IMR-90 (cell line): ENCODE measurements around the gene LDLRAD4. TPM values are rescaled to one million over a fixed set of nuclear protein-coding genes. Genes with fewer than 3 reads are reported as not detected.

ENCODE experiments used
- ATAC-seq: fragments of 200-7000 bp; cut with Tn5 transposase; 2 replicates; pipeline ENCODE4 v1.9.1; 2020; ENCODE audit warnings: low read depth, mild to moderate bottlenecking, moderate library complexity
- BruUV-seq: library from RNA; stranded (reverse); fragments of 400-500 nt; replicated peaks from 2 replicates; lab custom pipeline; 2021; lab: Mats Ljungman, UMichigan
- CTCF ChIA-PET: fragments of 300-600 bp; formaldehyde crosslinking; extraction: SDS; loops from one replicate; lab custom pipeline; 2021; ENCODE audit warnings: antibody characterized with exemption; lab: Yijun Ruan, JAX
- POLR2A ChIA-PET: fragments of 300-600 bp; sonication (Branson Sonifier 250); formaldehyde crosslinking; loops from one replicate; lab custom pipeline; 2022; ENCODE audit warnings: antibody characterized with exemption; ENCODE audit not compliant: unreplicated experiment; lab: Charles Lee
- DNase-seq: peaks from one replicate; pipeline ENCODE4 v3.0.0; 2013
- H2AFZ ChIP-seq: replicated peaks from 2 replicates; pipeline ENCODE3; 2013; ENCODE audit warnings: low read length, mild to moderate bottlenecking; ENCODE audit not compliant: poor library complexity
- H2AK5ac ChIP-seq: 2 replicates; pipeline ENCODE4 v1.6.1; 2013; ENCODE audit warnings: low read depth, low read length, inconsistent platforms
- H2AK9ac ChIP-seq: replicated peaks from 2 replicates; pipeline ENCODE3; 2013; ENCODE audit warnings: mild to moderate bottlenecking, low read depth, low read length, moderate library complexity; ENCODE audit not compliant: poor library complexity
- H2BK120ac ChIP-seq: 2 replicates; pipeline ENCODE4 v1.6.1; 2013; ENCODE audit warnings: low read depth, low read length, inconsistent platforms
- H2BK15ac ChIP-seq: 3 replicates; pipeline ENCODE4 v1.6.1; 2013; ENCODE audit warnings: low read depth, low read length, inconsistent platforms
- H2BK20ac ChIP-seq: 2 replicates; pipeline ENCODE4 v1.6.1; 2013; ENCODE audit warnings: low read depth, mild to moderate bottlenecking, inconsistent platforms, low read length, moderate library complexity
- H2BK5ac ChIP-seq: 2 replicates; pipeline ENCODE4 v1.6.1; 2013; ENCODE audit warnings: mild to moderate bottlenecking, low read depth, low read length, inconsistent platforms; ENCODE audit not compliant: poor library complexity, severe bottlenecking
- H3K14ac ChIP-seq: replicated peaks from 2 replicates; pipeline ENCODE4 v1.6.1; 2013; ENCODE audit warnings: low read depth, low read length, inconsistent platforms
- H3K18ac ChIP-seq: 2 replicates; pipeline ENCODE4 v1.6.1; 2013; ENCODE audit warnings: low read depth, low read length, control low read depth
- H3K23ac ChIP-seq: 2 replicates; pipeline ENCODE4 v1.6.1; 2013; ENCODE audit warnings: low read depth, low read length, inconsistent platforms
- H3K27ac ChIP-seq: 2 replicates; pipeline ENCODE4 v1.5.1; 2013; ENCODE audit warnings: mild to moderate bottlenecking, control low read depth, low read length; ENCODE audit not compliant: insufficient read depth
- H3K27me3 ChIP-seq: 2 replicates; pipeline ENCODE4 v1.6.1; 2013; ENCODE audit warnings: low read length; ENCODE audit not compliant: control insufficient read depth, insufficient read depth
- H3K36me3 ChIP-seq: 2 replicates; pipeline ENCODE4 v1.6.1; 2013; ENCODE audit warnings: low read length, mixed read lengths; ENCODE audit not compliant: control insufficient read depth, insufficient read depth
- H3K4ac ChIP-seq: 2 replicates; pipeline ENCODE4 v1.6.1; 2013; ENCODE audit warnings: low read depth, low read length, inconsistent platforms
- H3K4me1 ChIP-seq: 2 replicates; pipeline ENCODE4 v1.6.1; 2013; ENCODE audit warnings: low read length, mixed read lengths; ENCODE audit not compliant: control insufficient read depth, insufficient read depth
- H3K4me2 ChIP-seq: 2 replicates; pipeline ENCODE4 v1.6.1; 2013; ENCODE audit warnings: low read depth, mild to moderate bottlenecking, control low read depth, low read length, moderate library complexity
- H3K4me3 ChIP-seq: 2 replicates; pipeline ENCODE4 v1.5.1; 2013; ENCODE audit warnings: low read depth, mild to moderate bottlenecking, control low read depth, low read length, moderate library complexity; ENCODE audit not compliant: insufficient read depth
- H3K56ac ChIP-seq: 2 replicates; pipeline ENCODE4 v1.6.1; 2013; ENCODE audit warnings: low read length, inconsistent platforms; ENCODE audit not compliant: insufficient read depth; ENCODE audit errors: extremely low read depth
- H3K79me1 ChIP-seq, 2 experiments: 2 replicates each; pipeline ENCODE4 v1.6.1; 2013; ENCODE audit warnings: low read length in 2 of 2, inconsistent platforms in 1 of 2, low read depth in 1 of 2
- H3K9ac ChIP-seq: 2 replicates; pipeline ENCODE4 v1.6.1; 2013; ENCODE audit warnings: low read depth, low read length, control low read depth
- H3K9me1 ChIP-seq: 2 replicates; pipeline ENCODE4 v1.6.1; 2013; ENCODE audit warnings: low read length, inconsistent platforms; ENCODE audit not compliant: insufficient read depth
- H3K9me3 ChIP-seq: 2 replicates; pipeline ENCODE4 v1.6.1; 2013; ENCODE audit warnings: low read length; ENCODE audit not compliant: control insufficient read depth, insufficient read depth
- H4K20me1 ChIP-seq: 2 replicates; pipeline ENCODE4 v1.6.1; 2013; ENCODE audit warnings: low read length, inconsistent platforms; ENCODE audit not compliant: insufficient read depth
- H4K5ac ChIP-seq: 2 replicates; pipeline ENCODE4 v1.6.1; 2013; ENCODE audit warnings: mild to moderate bottlenecking, low read depth, low read length, control low read depth
- H4K8ac ChIP-seq, 2 experiments: 2 replicates each; pipeline ENCODE4 v1.6.1; 2013; ENCODE audit warnings: low read depth in 2 of 2, low read length in 2 of 2, control low read depth in 1 of 2, inconsistent platforms in 1 of 2
- H4K91ac ChIP-seq: 2 replicates; pipeline ENCODE4 v1.6.1; 2013; ENCODE audit warnings: low read depth, low read length, inconsistent platforms; ENCODE audit not compliant: insufficient read depth
- BHLHE40 ChIP-seq: fragments of 150-350 bp; IDR thresholded peaks from 2 replicates; pipeline ENCODE4 v1.6.1; 2016; ENCODE audit warnings: mild to moderate bottlenecking, low read depth, low read length
- CHD1 ChIP-seq: IDR thresholded peaks from 2 replicates; pipeline ENCODE4 v1.6.1; 2012; ENCODE audit warnings: low read depth, low read length, improper control_type of control experiment
- ELK1 ChIP-seq: fragments of 150-350 bp; IDR thresholded peaks from 2 replicates; pipeline ENCODE4 v1.6.1; 2016; ENCODE audit warnings: low read depth, mild to moderate bottlenecking, low read length, moderate library complexity, borderline replicate concordance
- FOS ChIP-seq: fragments of 150-350 bp; IDR thresholded peaks from 2 replicates; pipeline ENCODE4 v1.6.1; 2016; ENCODE audit warnings: low read depth, low read length
- MAFK ChIP-seq: IDR thresholded peaks from 2 replicates; pipeline ENCODE4 v1.6.1; 2012; ENCODE audit warnings: low read depth, low read length, improper control_type of control experiment
- MAZ ChIP-seq: IDR thresholded peaks from 2 replicates; pipeline ENCODE4 v1.6.1; 2012; ENCODE audit warnings: low read depth, mild to moderate bottlenecking, low read length, improper control_type of control experiment, moderate library complexity, borderline replicate concordance
- MXI1 ChIP-seq: IDR thresholded peaks from 2 replicates; pipeline ENCODE4 v1.6.1; 2012; ENCODE audit warnings: low read depth, mild to moderate bottlenecking, low read length, moderate library complexity, borderline replicate concordance
- NFE2L2 ChIP-seq: fragments of 150-350 bp; IDR thresholded peaks from 2 replicates; pipeline ENCODE4 v1.6.1; 2016; ENCODE audit warnings: low read depth, mild to moderate bottlenecking, low read length
- POLR2A ChIP-seq: IDR thresholded peaks from 2 replicates; pipeline ENCODE4 v1.6.1; 2012; ENCODE audit warnings: mild to moderate bottlenecking, low read depth, low read length
- RAD21 ChIP-seq: IDR thresholded peaks from 2 replicates; pipeline ENCODE4 v1.6.1; 2012; ENCODE audit warnings: low read length, improper control_type of control experiment
- RCOR1 ChIP-seq: IDR thresholded peaks from 2 replicates; pipeline ENCODE4 v1.6.1; 2012; ENCODE audit warnings: mild to moderate bottlenecking, low read length, improper control_type of control experiment; ENCODE audit not compliant: insufficient replicate concordance
- RFX5 ChIP-seq: IDR thresholded peaks from 2 replicates; pipeline ENCODE4 v1.8.0; 2012; ENCODE audit warnings: low read depth, mild to moderate bottlenecking, low read length, moderate library complexity
- SMC3 ChIP-seq: fragments of 150-350 bp; IDR thresholded peaks from 2 replicates; pipeline ENCODE4 v1.6.1; 2016; ENCODE audit warnings: low read depth, mild to moderate bottlenecking, antibody characterized with exemption, low read length, moderate library complexity
- USF2 ChIP-seq: fragments of 150-350 bp; IDR thresholded peaks from 2 replicates; pipeline ENCODE4 v1.6.1; 2017; ENCODE audit warnings: mild to moderate bottlenecking, antibody characterized with exemption, low read length, low read depth
- WGBS, 2 experiments: methylation state at CpG; one replicate each; pipeline versions ENCODE4 v1.1.5 to v1.1.7; 2013; ENCODE audit warnings: missing lambda C conversion rate in 2 of 2; ENCODE audit not compliant: insufficient read length in 1 of 2; ENCODE audit errors: extremely low coverage in 2 of 2; 5-methylcytosine and 5-hydroxymethylcytosine counted together
- dilution Hi-C: fragments of 300-500 bp; cut with HindIII; formaldehyde crosslinking; loops from one replicate; pipeline ENCODE4 v1.14.3; 2018; ENCODE audit warnings: low sequenced_read_pairs; ENCODE audit not compliant: unreplicated experiment
- in situ Hi-C: fragments of 300-500 bp; cut with MboI; formaldehyde crosslinking; loops from 3 replicates; pipeline ENCODE4 v1.14.3; 2019; ENCODE audit warnings: low sequenced_read_pairs, inconsistent platforms, mixed read lengths
- intact Hi-C: fragments of 100-400 bp; cut with micrococcal nuclease; formaldehyde crosslinking; loops from 2 replicates; pipeline ENCODE4 v1.10.0; 2022
- polyA plus RNA-seq, 3 experiments: library from polyadenylated mRNA; depleted of rRNA; stranded (reverse); fragments of >200 nt; gene quantifications; 2 replicates each; pipeline ENCODE4 v1.2.3, GENCODE V29; 2012; ENCODE audit warnings: low replicate concordance in 1 of 3
- total RNA-seq: library from RNA; depleted of rRNA; stranded (reverse); fragments of >200 nt; gene quantifications from 2 replicates; pipeline ENCODE4 v1.2.3, GENCODE V29; 2012
- TF ChIP-seq, protein P1 (sequence below): conservative IDR thresholded peaks from 2 replicates; pipeline ENCODE4 v1.5.1; 2012; ENCODE audit warnings: mild to moderate bottlenecking, low read depth, low read length, improper control_type of control experiment

Gene LDLRAD4
- total and polyA plus RNA-seq, 2 of the 4 experiments (the other 2 are of a cell fraction) = not detected

GRCh38 chr18:13223311-13224143 is 5.0 kb downstream of the LDLRAD4 start:
- POLR2A ChIA-PET = no interaction called here
- ATAC-seq (no peak), DNase-seq (no peak)
- WGBS, 2 experiments = no CpG with 5 or more reads among the region's 13 CpGs
- Histone ChIP-seq H2BK20ac (no peak overlapping the region), H2BK5ac (no peak overlapping the region), H4K5ac (no peak overlapping the region), H3K36me3 (no peaks in the 10 kb centered on the region), H2BK120ac (no peak overlapping the region), H3K9ac (no peak overlapping the region), H2AK5ac (no peak overlapping the region), H3K4me1 (peaks cover 2% of the 10 kb centered on the region; the same call in 1 of the 2 replicates), H3K56ac (no peak overlapping the region), H4K91ac (no peak overlapping the region), H2AK9ac (no peak overlapping the region), H3K9me3 (no peaks in the 10 kb centered on the region), H3K4ac (no peak overlapping the region), H4K8ac (no peak overlapping the region), H3K4me3 (no peak overlapping the region), H3K18ac (no peak overlapping the region), H3K9me1 (no peaks in the 10 kb centered on the region), H3K14ac (no peak overlapping the region), H2BK15ac (no peak overlapping the region), H2AFZ (no peak overlapping the region), H3K27me3 (peaks cover 33% of the 10 kb centered on the region), H3K79me1 (no peaks in the 10 kb centered on the region), H3K23ac (no peak overlapping the region), H3K4me2 (no peak overlapping the region), H3K27ac (no peak overlapping the region), H4K20me1 (no peaks in the 10 kb centered on the region)
- in situ Hi-C loops = no loop called here
- CTCF ChIA-PET = no interaction called here
- dilution Hi-C loops = no loop called here
- intact Hi-C loops = no loop called here
- BruUV-seq = no TSS peak
- TF ChIP-seq, protein P1, sequence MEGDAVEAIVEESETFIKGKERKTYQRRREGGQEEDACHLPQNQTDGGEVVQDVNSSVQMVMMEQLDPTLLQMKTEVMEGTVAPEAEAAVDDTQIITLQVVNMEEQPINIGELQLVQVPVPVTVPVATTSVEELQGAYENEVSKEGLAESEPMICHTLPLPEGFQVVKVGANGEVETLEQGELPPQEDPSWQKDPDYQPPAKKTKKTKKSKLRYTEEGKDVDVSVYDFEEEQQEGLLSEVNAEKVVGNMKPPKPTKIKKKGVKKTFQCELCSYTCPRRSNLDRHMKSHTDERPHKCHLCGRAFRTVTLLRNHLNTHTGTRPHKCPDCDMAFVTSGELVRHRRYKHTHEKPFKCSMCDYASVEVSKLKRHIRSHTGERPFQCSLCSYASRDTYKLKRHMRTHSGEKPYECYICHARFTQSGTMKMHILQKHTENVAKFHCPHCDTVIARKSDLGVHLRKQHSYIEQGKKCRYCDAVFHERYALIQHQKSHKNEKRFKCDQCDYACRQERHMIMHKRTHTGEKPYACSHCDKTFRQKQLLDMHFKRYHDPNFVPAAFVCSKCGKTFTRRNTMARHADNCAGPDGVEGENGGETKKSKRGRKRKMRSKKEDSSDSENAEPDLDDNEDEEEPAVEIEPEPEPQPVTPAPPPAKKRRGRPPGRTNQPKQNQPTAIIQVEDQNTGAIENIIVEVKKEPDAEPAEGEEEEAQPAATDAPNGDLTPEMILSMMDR = no peak
- TF ChIP-seq ELK1 (no peak), SMC3 (no peak), MXI1 (no peak), POLR2A (no peak), FOS (no peak), USF2 (no peak), MAZ (no peak), RAD21 (no peak), RFX5 (no peak), BHLHE40 (no peak), RCOR1 (no peak), NFE2L2 (no peak), CHD1 (no peak), MAFK (no peak)
